Naive thymus-derived CD4-positive, alpha-beta T cell (primary cell): ENCODE data around the gene LRRC46. TPM values are rescaled to one million over a fixed set of nuclear protein-coding genes. Genes with fewer than 3 reads are reported as not detected.

Experiments used
- ATAC-seq: fragments of 150-1000 bp; cut with Tn5 transposase; 2 replicates; pipeline ENCODE4 v1.10.0; 2021; ENCODE audit warnings: mild to moderate bottlenecking, moderate library complexity
- CTCF ChIA-PET: fragments of 350-600 bp; sonication (Branson Sonifier 250); formaldehyde crosslinking; loops from one replicate; lab custom pipeline; 2021; ENCODE audit warnings: antibody characterized with exemption; lab: Charles Lee
- POLR2A ChIA-PET: fragments of 350-600 bp; sonication (Branson Sonifier 250); formaldehyde crosslinking; loops from one replicate; lab custom pipeline; 2021; ENCODE audit warnings: antibody characterized with exemption, inconsistent platforms; lab: Charles Lee
- DNase-seq, 9 donors: peaks; one replicate each; pipeline versions ENCODE4 v3.0.0 to v3.0.0-alpha.2; 2020 to 2022; ENCODE audit warnings: mixed read lengths in 1 of 9
- H3K27ac ChIP-seq: one replicate; pipeline ENCODE4 v1.7.0; 2013; ENCODE audit warnings: mild to moderate bottlenecking, low read depth, low read length, moderate library complexity
- H3K27me3 ChIP-seq, 2 donors: one replicate each; pipeline ENCODE4 v1.7.0; 2013; ENCODE audit warnings: low read length in 2 of 2, mild to moderate bottlenecking in 2 of 2, moderate library complexity in 2 of 2; ENCODE audit not compliant: control insufficient read depth in 2 of 2, insufficient read depth in 2 of 2
- H3K36me3 ChIP-seq, 3 experiments: 1 replicate in 2 of 3; 2 replicates in 1 of 3; pipeline ENCODE4 v1.7.0; 2013; ENCODE audit warnings: low read length in 3 of 3, mild to moderate bottlenecking in 3 of 3, moderate library complexity in 1 of 3; ENCODE audit not compliant: insufficient read depth in 3 of 3, control insufficient read depth in 2 of 3
- H3K4me1 ChIP-seq, 2 donors: one replicate each; pipeline ENCODE4 v1.7.0; 2013; ENCODE audit warnings: low read length in 2 of 2, mild to moderate bottlenecking in 2 of 2, moderate library complexity in 1 of 2; ENCODE audit not compliant: control insufficient read depth in 2 of 2, insufficient read depth in 2 of 2
- H3K4me3 ChIP-seq: 2 replicates; pipeline ENCODE4 v1.7.0; 2013; ENCODE audit warnings: mild to moderate bottlenecking, low read length
- H3K9me3 ChIP-seq, 3 experiments: 1 replicate in 2 of 3; 2 replicates in 1 of 3; pipeline ENCODE4 v1.7.0; 2013; ENCODE audit warnings: low read length in 3 of 3; ENCODE audit not compliant: control insufficient read depth in 2 of 3
- H3K27ac Mint-ChIP-seq, 9 donors: one replicate each; pipeline ENCODE4 v1.8.0; 2020 to 2022; ENCODE audit warnings: mixed read lengths in 9 of 9, mild to moderate bottlenecking in 8 of 9, moderate library complexity in 5 of 9, inconsistent platforms in 2 of 9
- H3K27me3 Mint-ChIP-seq, 5 donors: one replicate each; pipeline ENCODE4 v1.8.0; 2021 to 2022; ENCODE audit warnings: mixed read lengths in 5 of 5, mild to moderate bottlenecking in 1 of 5
- H3K36me3 Mint-ChIP-seq, 5 donors: one replicate each; pipeline ENCODE4 v1.8.0; 2020 to 2022; ENCODE audit warnings: mixed read lengths in 5 of 5, mild to moderate bottlenecking in 3 of 5, inconsistent platforms in 1 of 5
- H3K4me1 Mint-ChIP-seq, 7 donors: one replicate each; pipeline ENCODE4 v1.8.0; 2020 to 2022; ENCODE audit warnings: mixed read lengths in 7 of 7, mild to moderate bottlenecking in 3 of 7, inconsistent platforms in 1 of 7
- H3K4me3 Mint-ChIP-seq, 10 donors: one replicate each; pipeline ENCODE4 v1.8.0; 2020 to 2022; ENCODE audit warnings: mild to moderate bottlenecking in 10 of 10, mixed read lengths in 10 of 10, moderate library complexity in 6 of 10, inconsistent platforms in 2 of 10
- H3K9me3 Mint-ChIP-seq, 11 donors: one replicate each; pipeline ENCODE4 v1.8.0; 2020 to 2022; ENCODE audit warnings: mixed read lengths in 11 of 11, mild to moderate bottlenecking in 4 of 11, inconsistent platforms in 1 of 11, moderate library complexity in 1 of 11
- intact Hi-C, 2 donors: fragments of 100-400 bp; cut with micrococcal nuclease; formaldehyde crosslinking; loops; one replicate each; pipeline ENCODE4 v1.15.1; 2023
- polyA plus RNA-seq, 2 donors: library from polyadenylated mRNA; unstranded; fragments of 300-500 nt; fragmentation: Illumina TruSeq; gene quantifications; one replicate each; pipeline ENCODE4 v1.2.3, GENCODE V29; 2021
- total RNA-seq, 6 experiments: library from RNA in 5 of 6; stranded (reverse) in 5 of 6; gene quantifications; 1 replicate in 5 of 6; 2 replicates in 1 of 6; pipeline ENCODE4 v1.2.3 and lab custom pipeline; 2021 to 2026

Gene LRRC46
- total and polyA plus RNA-seq, 7 experiments from 2014 or later: 0.20 to 1.8 (median 1.2) TPM

DNA sequence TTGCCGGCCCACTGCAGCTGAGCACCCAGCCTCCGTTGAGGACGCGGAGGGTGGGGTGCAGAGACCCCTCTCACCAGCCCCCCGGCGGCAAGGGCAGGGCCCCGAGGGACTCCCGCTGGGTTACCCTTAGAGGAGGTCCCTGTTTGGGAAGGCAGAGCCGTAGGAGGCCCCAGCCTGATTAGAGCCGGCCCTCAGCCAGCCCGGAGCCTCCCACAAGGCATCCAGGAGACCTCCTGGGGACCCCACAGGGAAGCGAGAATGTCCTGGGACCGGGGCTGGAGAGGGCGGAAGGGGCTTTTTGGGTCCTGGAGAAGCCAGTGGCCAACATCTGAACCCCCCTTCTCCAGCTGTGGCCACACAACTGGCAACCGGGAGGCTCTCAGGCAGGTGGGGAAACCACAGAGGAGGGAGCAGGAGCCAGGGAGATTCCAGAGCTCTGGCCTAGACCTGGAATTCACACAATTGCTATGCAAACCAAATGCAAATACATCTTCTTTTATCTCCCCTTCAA lies 41.2 kb downstream of the LRRC46 start:
- Mint-ChIP-seq H3K9me3 (no peaks in the 10 kb centered on the region), H3K27ac (no peak overlapping the region), H3K27me3 (peaks cover 42 to 77% (median 47%) of the 10 kb centered on the region in 5 donors), H3K4me1 (peaks cover 0 to 8% (median 0%) of the 10 kb centered on the region in 7 donors), H3K36me3 (peaks cover 0 to 4% (median 0%) of the 10 kb centered on the region in 5 donors), H3K4me3 (no peak overlapping the region)
- Histone ChIP-seq H3K9me3 (no peaks in the 10 kb centered on the region), H3K4me3 (no peak overlapping the region), H3K27ac (no peak overlapping the region), H3K36me3 (no peaks in the 10 kb centered on the region), H3K4me1 (no peaks in the 10 kb centered on the region), H3K27me3 (no peaks in the 10 kb centered on the region)
- ATAC-seq (no peak), DNase-seq (no peak)
- intact Hi-C loops: no loop called here
- ChIA-PET POLR2A (interaction anchor here (0.5 kb wide), 1 partner anchor 194 kb away, joined by 3 read pairs; no protein-coding TSS in a partner anchor), CTCF (interaction anchor here (1.0 kb wide), 1 partner anchor 17 kb away, joined by 3 read pairs; no protein-coding TSS in a partner anchor)

DNA sequence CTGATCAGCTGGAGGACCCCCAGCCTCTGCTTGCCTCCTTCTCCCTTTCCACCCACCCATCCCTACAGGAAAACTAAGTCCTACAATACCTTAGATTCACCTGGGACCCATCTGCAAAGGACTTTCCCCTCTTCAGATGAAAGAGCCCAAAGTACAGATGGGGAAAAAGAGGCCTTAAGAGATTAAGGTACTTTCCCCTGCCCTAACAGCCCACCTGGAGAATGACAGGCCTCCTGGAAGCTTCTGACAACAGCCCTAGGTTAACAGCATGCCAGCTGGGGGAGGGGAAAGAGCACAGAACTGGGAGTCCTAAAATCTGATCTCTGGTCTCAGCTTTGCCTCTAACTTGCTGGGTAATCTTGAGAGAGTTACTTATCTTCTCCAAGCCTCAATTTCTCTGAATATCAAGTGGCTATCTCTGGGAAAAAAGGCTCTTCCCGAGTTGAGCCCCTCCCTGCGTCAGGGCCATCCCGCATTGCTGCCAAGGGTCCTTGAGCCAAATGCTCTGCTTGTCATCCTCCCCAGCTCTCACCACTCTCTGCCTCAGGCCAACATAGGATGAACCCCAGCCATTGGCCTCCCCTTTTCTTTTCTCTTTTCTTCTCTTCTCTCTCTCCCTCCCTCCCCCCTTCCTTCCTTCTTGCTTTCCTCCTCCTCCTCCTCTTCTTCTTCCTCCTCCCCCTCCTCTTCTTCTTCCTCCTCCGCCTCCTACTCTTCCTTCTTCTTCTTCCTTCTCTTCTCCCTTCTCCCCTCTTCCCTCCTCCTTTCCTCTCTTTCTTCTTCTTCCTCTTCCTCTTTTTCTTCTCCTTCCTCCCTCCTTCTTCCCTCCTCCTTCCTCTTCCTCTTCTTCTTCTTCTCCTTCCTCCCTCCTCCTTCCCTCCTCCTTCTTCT lies 42.0 kb downstream of the LRRC46 start:
- CTCF ChIA-PET: interaction anchor here (1.0 kb wide), 1 partner anchor 17 kb away, joined by 3 read pairs; no protein-coding TSS in a partner anchor

DNA sequence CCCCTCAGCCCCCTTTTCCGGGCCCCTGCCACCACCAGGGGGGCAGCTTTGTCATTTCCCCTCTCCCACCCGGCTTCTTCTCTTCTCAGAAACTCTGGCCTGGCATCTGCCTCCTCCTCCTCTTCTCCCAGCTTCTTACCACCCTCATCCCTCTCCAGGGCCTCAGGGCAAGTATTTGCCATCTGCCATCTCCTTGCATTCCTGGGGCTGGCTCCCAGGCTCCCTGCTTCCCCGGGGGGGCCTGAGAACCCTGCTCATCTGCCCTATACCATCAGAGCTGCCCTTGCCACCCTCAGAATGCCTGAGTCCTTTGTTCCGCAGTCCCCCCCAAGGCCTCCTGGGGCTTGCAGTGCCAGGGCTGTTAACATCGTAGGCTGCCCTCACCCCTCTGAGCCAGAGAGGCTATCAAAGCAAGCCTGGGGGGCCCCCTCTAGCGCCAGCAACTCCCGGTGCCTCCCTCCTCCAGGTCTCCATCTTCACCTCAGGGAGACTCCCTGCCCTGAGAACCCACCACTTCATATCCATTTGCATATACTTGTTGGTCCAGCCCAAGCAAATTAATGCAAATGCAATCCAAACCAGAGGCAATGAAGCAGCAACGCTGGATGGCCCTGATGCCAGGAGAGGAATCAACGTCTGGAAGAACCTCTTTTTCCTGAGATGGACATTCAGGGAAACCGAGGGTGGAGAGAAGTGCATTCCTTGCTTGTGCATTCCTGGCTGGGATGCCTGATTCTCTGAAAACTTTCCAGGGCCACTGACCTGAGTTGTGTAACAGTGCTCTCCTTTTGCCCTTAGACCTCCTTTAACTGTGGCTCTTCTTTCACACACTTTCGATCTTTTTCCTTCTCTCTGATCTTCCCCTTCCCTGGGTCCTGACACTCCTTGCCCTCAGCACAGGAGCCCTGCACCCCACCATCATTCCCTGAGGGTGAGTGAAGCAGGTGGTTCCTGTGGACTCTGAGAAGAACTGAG lies 43.8 kb downstream of the LRRC46 start:
- Mint-ChIP-seq H3K27ac (peak overlapping the region in 1 of 9 donors; percentile 67), H3K4me3 (no peak overlapping the region), H3K4me1 (peaks cover 0 to 9% (median 4%) of the 10 kb centered on the region in 7 donors), H3K9me3 (no peaks in the 10 kb centered on the region), H3K36me3 (peaks cover 0 to 4% (median 0%) of the 10 kb centered on the region in 5 donors), H3K27me3 (peaks cover 37 to 68% (median 43%) of the 10 kb centered on the region in 5 donors)
- no peak for ATAC-seq
- no peak for DNase-seq
- Histone ChIP-seq H3K27me3 (no peaks in the 10 kb centered on the region), H3K36me3 (no peaks in the 10 kb centered on the region), H3K4me1 (no peaks in the 10 kb centered on the region), H3K9me3 (no peaks in the 10 kb centered on the region), H3K4me3 (no peak overlapping the region), H3K27ac (no peak overlapping the region)
- POLR2A ChIA-PET: no interaction called here
- CTCF ChIA-PET: no interaction called here
- intact Hi-C loops: no loop called here

More for the DNA sequence above, 42.0 kb downstream of the LRRC46 start:
- H3K27me3 Mint-ChIP-seq: peaks cover 47 to 76% (median 47%) of the 10 kb centered on the region in 5 donors
- Histone ChIP-seq H3K36me3 (no peaks in the 10 kb centered on the region), H3K4me3 (no peak overlapping the region), H3K9me3 (no peaks in the 10 kb centered on the region), H3K27ac (no peak overlapping the region), H3K27me3 (no peaks in the 10 kb centered on the region), H3K4me1 (no peaks in the 10 kb centered on the region)
- H3K9me3 Mint-ChIP-seq: no peaks in the 10 kb centered on the region
- POLR2A ChIA-PET: no interaction called here
- intact Hi-C loops: no loop called here
- peaks cover 0 to 9% (median 0%) of the 10 kb centered on the region in 7 donors for H3K4me1 Mint-ChIP-seq
- ATAC-seq (no peak), DNase-seq (no peak)
- H3K36me3 Mint-ChIP-seq: peaks cover 0 to 4% (median 0%) of the 10 kb centered on the region in 5 donors
- no peak overlapping the region for H3K27ac Mint-ChIP-seq
- H3K4me3 Mint-ChIP-seq: no peak overlapping the region

DNA sequence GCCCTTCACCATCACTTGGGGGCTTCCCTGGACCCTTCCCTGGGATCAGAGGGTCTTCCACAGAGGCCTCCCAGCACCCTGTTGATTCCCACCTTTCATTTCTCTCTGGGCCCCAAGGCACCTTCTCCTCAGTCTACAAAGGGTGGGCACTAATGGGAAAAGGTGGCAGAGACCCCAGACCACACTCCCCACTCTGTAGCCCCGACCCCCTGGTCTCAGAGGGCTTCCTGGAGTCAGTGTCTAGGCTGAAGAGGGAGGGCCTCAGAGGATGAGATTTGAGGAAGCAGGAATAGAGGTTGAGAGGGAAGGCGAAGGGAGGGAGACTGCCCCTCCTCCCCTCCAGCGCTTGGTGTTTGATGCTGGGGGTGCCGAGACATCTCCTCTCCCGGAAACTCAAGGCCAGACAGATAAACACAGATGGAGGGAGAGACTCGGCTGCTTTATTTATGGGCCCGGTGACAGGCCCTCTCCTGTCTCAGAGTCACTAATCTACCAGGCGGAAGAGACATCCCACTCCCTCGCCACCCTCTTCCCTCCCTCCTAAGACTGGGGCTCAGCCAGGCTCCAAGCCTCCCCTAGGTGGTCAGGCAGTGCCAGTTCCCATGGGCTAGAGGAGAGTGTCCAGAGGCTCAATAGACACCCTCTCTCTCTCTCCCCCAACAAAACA lies 46.0 kb downstream of the LRRC46 start:
- H3K4me3 Mint-ChIP-seq: no peak overlapping the region
- no peaks in the 10 kb centered on the region for H3K9me3 Mint-ChIP-seq
- no peaks in the 10 kb centered on the region for H3K27me3 ChIP-seq
- H3K4me1 Mint-ChIP-seq: peaks cover 0 to 9% (median 6%) of the 10 kb centered on the region in 7 donors
- no peak overlapping the region for H3K27ac Mint-ChIP-seq
- intact Hi-C loops: no loop called here
- H3K4me1 ChIP-seq: no peaks in the 10 kb centered on the region
- ChIA-PET POLR2A (no interaction called here), CTCF (interaction anchor here (1.0 kb wide), 1 partner anchor 12 kb away, joined by 3 read pairs; no protein-coding TSS in a partner anchor)
- H3K27me3 Mint-ChIP-seq: peaks cover 22 to 51% (median 26%) of the 10 kb centered on the region in 5 donors
- H3K9me3 ChIP-seq: no peaks in the 10 kb centered on the region
- ATAC-seq (no peak), DNase-seq (no peak)
- H3K4me3 ChIP-seq: no peak overlapping the region
- H3K36me3 ChIP-seq: no peaks in the 10 kb centered on the region
- H3K27ac ChIP-seq: no peak overlapping the region
- peaks cover 0 to 4% (median 0%) of the 10 kb centered on the region in 5 donors for H3K36me3 Mint-ChIP-seq

DNA sequence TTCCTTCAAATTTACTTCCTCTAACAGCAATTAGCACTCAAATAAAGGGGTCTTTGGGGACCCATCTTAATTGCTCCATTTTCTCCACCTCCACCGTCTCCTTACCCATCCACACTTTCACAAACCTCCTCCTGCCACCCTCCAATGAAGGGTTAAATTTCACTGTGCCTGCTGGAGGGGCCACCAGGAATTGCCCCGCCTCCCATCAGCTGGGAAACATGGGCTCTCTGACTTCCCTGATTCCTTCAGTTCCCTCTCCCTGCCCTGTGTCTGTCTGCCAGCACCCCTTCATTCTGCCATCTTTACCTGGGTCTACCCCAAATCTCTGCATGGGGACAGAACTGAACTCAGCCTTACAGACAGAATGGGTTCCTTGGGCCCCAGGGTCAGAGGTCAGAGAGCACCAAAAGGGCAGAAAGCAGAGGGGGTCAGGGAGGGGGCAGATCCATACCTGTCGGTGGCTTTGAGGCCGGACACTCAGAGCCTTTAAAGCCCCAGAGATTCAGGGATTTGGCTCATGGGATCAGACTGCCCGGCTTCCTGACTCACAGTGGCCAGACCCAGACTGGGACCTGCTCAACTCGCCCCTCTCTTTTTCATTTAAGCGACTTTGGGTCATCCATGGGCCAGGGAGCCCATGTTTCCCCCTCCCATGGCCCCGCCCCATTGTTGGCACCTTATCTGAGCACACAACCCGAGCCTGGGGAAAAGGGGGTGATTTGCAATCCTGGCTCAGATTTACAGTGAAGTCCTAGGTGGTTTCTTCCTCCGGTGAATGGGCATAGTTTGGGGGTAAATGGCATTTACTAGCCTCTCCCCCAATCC lies 46.9 kb downstream of the LRRC46 start:
- ChIA-PET POLR2A (no interaction called here), CTCF (interaction anchor here (1.0 to 1.8 kb wide), 3 partner anchors 12 to 37 kb away, joined by 3 to 6 read pairs (median 3); partner anchors contain the start of gene SCRN2)
- no peaks in the 10 kb centered on the region for H3K9me3 Mint-ChIP-seq
- no peak overlapping the region for H3K4me3 Mint-ChIP-seq
- ATAC-seq: no peak
- Histone ChIP-seq H3K27ac (no peak overlapping the region), H3K9me3 (no peaks in the 10 kb centered on the region), H3K4me1 (peaks cover 0 to 7% of the 10 kb centered on the region in 2 donors), H3K4me3 (no peak overlapping the region), H3K27me3 (no peaks in the 10 kb centered on the region), H3K36me3 (no peaks in the 10 kb centered on the region)
- intact Hi-C loops: no loop called here
- H3K27ac Mint-ChIP-seq: no peak overlapping the region
- no peak for DNase-seq
- H3K4me1 Mint-ChIP-seq: peaks cover 8 to 17% (median 15%) of the 10 kb centered on the region in 7 donors
- H3K36me3 Mint-ChIP-seq: peaks cover 0 to 4% (median 0%) of the 10 kb centered on the region in 5 donors
- peaks cover 16 to 44% (median 22%) of the 10 kb centered on the region in 5 donors for H3K27me3 Mint-ChIP-seq
